Natural killer cell treated with Interleukin-12 subunit alpha and Interleukin-12 subunit beta and Interleukin-15 and Interleukin-18, amount 100 ng/mL, for 72 hours (primary cell): Measurements from ENCODE around the gene GCG. TPM values are rescaled to one million over a fixed set of nuclear protein-coding genes. Genes with fewer than 3 reads are reported as not detected.

Experiments
- ATAC-seq, 2 donors: fragments of 150-1000 bp; cut with Tn5 transposase in 1 of 2; sonication (Bioruptor Pico), chemical (Tn5 transposase) in 1 of 2; 2 replicates each; pipeline ENCODE4 v1.10.0; 2021
- DNase-seq: peaks from one replicate; pipeline ENCODE4 v3.0.0; 2022; ENCODE audit warnings: low spot score
- H3K27ac Mint-ChIP-seq, 2 donors: 1 replicate in 1 of 2; 2 replicates in 1 of 2; pipeline ENCODE4 v1.8.0; 2022; ENCODE audit warnings: mixed read lengths in 2 of 2, mild to moderate bottlenecking in 1 of 2, moderate library complexity in 1 of 2
- H3K27me3 Mint-ChIP-seq, 2 donors: 1 replicate in 1 of 2; 2 replicates in 1 of 2; pipeline ENCODE4 v1.8.0; 2022; ENCODE audit warnings: mixed read lengths in 2 of 2
- H3K36me3 Mint-ChIP-seq: one replicate; pipeline ENCODE4 v1.8.0; 2022; ENCODE audit warnings: mixed read lengths
- H3K4me1 Mint-ChIP-seq, 2 donors: 1 replicate in 1 of 2; 2 replicates in 1 of 2; pipeline ENCODE4 v1.8.0; 2022; ENCODE audit warnings: low read depth in 2 of 2, mixed read lengths in 2 of 2, mild to moderate bottlenecking in 1 of 2
- H3K4me3 Mint-ChIP-seq: one replicate; pipeline ENCODE4 v1.8.0; 2022; ENCODE audit warnings: mixed read lengths
- H3K9me3 Mint-ChIP-seq: 2 replicates; pipeline ENCODE4 v1.8.0; 2022; ENCODE audit warnings: mixed read lengths
- total RNA-seq, 2 donors: library from RNA; stranded (reverse); gene quantifications; one replicate each; pipeline ENCODE4 v1.2.3, GENCODE V29; 2022

The GCG gene
- total RNA-seq, 2 donors from 2014 or later = not detected

- H3K27ac Mint-ChIP-seq = no peak overlapping the region
- no peaks in the 10 kb centered on the region for H3K9me3 Mint-ChIP-seq
- no peaks in the 10 kb centered on the region for H3K36me3 Mint-ChIP-seq
- no peak for DNase-seq
- peaks cover 20 to 28% of the 10 kb centered on the region in 2 donors for H3K27me3 Mint-ChIP-seq
- no peak for ATAC-seq
- H3K4me1 Mint-ChIP-seq = no peaks in the 10 kb centered on the region
- no peak overlapping the region for H3K4me3 Mint-ChIP-seq
These were observed 20.8 kb upstream of the GCG start for GRCh38 chr2:162172802-162173370.

- no peaks in the 10 kb centered on the region for H3K4me1 Mint-ChIP-seq
- peaks cover 23 to 34% of the 10 kb centered on the region in 2 donors for H3K27me3 Mint-ChIP-seq
- no peaks in the 10 kb centered on the region for H3K36me3 Mint-ChIP-seq
- H3K9me3 Mint-ChIP-seq = no peaks in the 10 kb centered on the region
- DNase-seq (no peak), ATAC-seq (no peak)
- H3K4me3 Mint-ChIP-seq = no peak overlapping the region
- H3K27ac Mint-ChIP-seq = no peak overlapping the region
These were observed 14.7 kb upstream of the GCG start for GRCh38 chr2:162166745-162167144.

- Mint-ChIP-seq H3K36me3 (no peaks in the 10 kb centered on the region), H3K27ac (no peak overlapping the region), H3K4me1 (no peaks in the 10 kb centered on the region), H3K4me3 (no peak overlapping the region), H3K9me3 (no peaks in the 10 kb centered on the region), H3K27me3 (peaks cover 23 to 34% of the 10 kb centered on the region in 2 donors)
- ATAC-seq (no peak), DNase-seq (no peak)
These were observed 14.1 kb upstream of the GCG start for GRCh38 chr2:162166174-162166573.

GRCh38 chr2:162164802-162165201, 12.8 kb upstream of the GCG start:
- DNase-seq (no peak), ATAC-seq (no peak)
- no peaks in the 10 kb centered on the region for H3K36me3 Mint-ChIP-seq
- no peaks in the 10 kb centered on the region for H3K4me1 Mint-ChIP-seq
- H3K4me3 Mint-ChIP-seq = no peak overlapping the region
- no peaks in the 10 kb centered on the region for H3K9me3 Mint-ChIP-seq
- H3K27me3 Mint-ChIP-seq = peaks cover 27 to 42% of the 10 kb centered on the region in 2 donors
- no peak overlapping the region for H3K27ac Mint-ChIP-seq

GRCh38 chr2:162159446-162159845, 7.4 kb upstream of the GCG start:
- H3K27me3 Mint-ChIP-seq = peaks cover 21 to 35% of the 10 kb centered on the region in 2 donors
- ATAC-seq (no peak), DNase-seq (no peak)
- no peaks in the 10 kb centered on the region for H3K36me3 Mint-ChIP-seq
- no peaks in the 10 kb centered on the region for H3K9me3 Mint-ChIP-seq
- no peak overlapping the region for H3K27ac Mint-ChIP-seq
- no peak overlapping the region for H3K4me3 Mint-ChIP-seq
- H3K4me1 Mint-ChIP-seq = no peaks in the 10 kb centered on the region

GRCh38 chr2:162156149-162156548, 4.1 kb upstream of the GCG start:
- no peak for ATAC-seq
- Mint-ChIP-seq H3K4me1 (peaks cover 0 to 7% of the 10 kb centered on the region in 2 donors), H3K4me3 (no peak overlapping the region), H3K36me3 (no peaks in the 10 kb centered on the region), H3K9me3 (no peaks in the 10 kb centered on the region), H3K27ac (no peak overlapping the region), H3K27me3 (peaks cover 22 to 56% of the 10 kb centered on the region in 2 donors)
- DNase-seq = no peak

- H3K4me1 Mint-ChIP-seq = peaks cover 0 to 7% of the 10 kb centered on the region in 2 donors
- H3K9me3 Mint-ChIP-seq = no peaks in the 10 kb centered on the region
- H3K36me3 Mint-ChIP-seq = no peaks in the 10 kb centered on the region
- no peak overlapping the region for H3K27ac Mint-ChIP-seq
- H3K4me3 Mint-ChIP-seq = no peak overlapping the region
- DNase-seq = no peak
- H3K27me3 Mint-ChIP-seq = peaks cover 22 to 50% of the 10 kb centered on the region in 2 donors
- no peak for ATAC-seq
These were observed 3.0 kb upstream of the GCG start for GRCh38 chr2:162155093-162155492.

GRCh38 chr2:162153608-162154224, 1.7 kb upstream of the GCG start:
- H3K4me3 Mint-ChIP-seq = no peak overlapping the region
- DNase-seq (no peak), ATAC-seq (peak; percentile 76 to 82)
- no peak overlapping the region for H3K27ac Mint-ChIP-seq
- peaks cover 0 to 7% of the 10 kb centered on the region in 2 donors for H3K4me1 Mint-ChIP-seq
- peaks cover 18 to 45% of the 10 kb centered on the region in 2 donors for H3K27me3 Mint-ChIP-seq
- H3K9me3 Mint-ChIP-seq = no peaks in the 10 kb centered on the region
- H3K36me3 Mint-ChIP-seq = no peaks in the 10 kb centered on the region

GRCh38 chr2:162149940-162150339, 2.1 kb downstream of the GCG start:
- no peaks in the 10 kb centered on the region for H3K9me3 Mint-ChIP-seq
- DNase-seq (no peak), ATAC-seq (no peak)
- no peaks in the 10 kb centered on the region for H3K36me3 Mint-ChIP-seq
- H3K4me1 Mint-ChIP-seq = peaks cover 0 to 7% of the 10 kb centered on the region in 2 donors
- H3K27me3 Mint-ChIP-seq = peaks cover 35 to 65% of the 10 kb centered on the region in 2 donors
- H3K4me3 Mint-ChIP-seq = no peak overlapping the region
- H3K27ac Mint-ChIP-seq = no peak overlapping the region

GRCh38 chr2:162149466-162149865, 2.6 kb downstream of the GCG start:
- Mint-ChIP-seq H3K27me3 (peaks cover 31 to 60% of the 10 kb centered on the region in 2 donors), H3K9me3 (no peaks in the 10 kb centered on the region), H3K27ac (no peak overlapping the region), H3K4me1 (peaks cover 0 to 7% of the 10 kb centered on the region in 2 donors), H3K36me3 (no peaks in the 10 kb centered on the region), H3K4me3 (no peak overlapping the region)
- DNase-seq (no peak), ATAC-seq (no peak)

- DNase-seq (no peak), ATAC-seq (no peak)
- Mint-ChIP-seq H3K9me3 (no peaks in the 10 kb centered on the region), H3K4me1 (peaks cover 0 to 4% of the 10 kb centered on the region in 2 donors), H3K4me3 (no peak overlapping the region), H3K27me3 (peaks cover 31 to 55% of the 10 kb centered on the region in 2 donors), H3K36me3 (no peaks in the 10 kb centered on the region), H3K27ac (no peak overlapping the region)
These were observed 3.1 kb downstream of the GCG start for GRCh38 chr2:162148956-162149355.

GRCh38 chr2:162143969-162144368, 8.1 kb downstream of the GCG start:
- Mint-ChIP-seq H3K27me3 (peaks cover 32 to 66% of the 10 kb centered on the region in 2 donors), H3K4me1 (no peaks in the 10 kb centered on the region), H3K4me3 (no peak overlapping the region), H3K9me3 (no peaks in the 10 kb centered on the region), H3K27ac (no peak overlapping the region), H3K36me3 (no peaks in the 10 kb centered on the region)
- ATAC-seq = no peak
- no peak for DNase-seq

GRCh38 chr2:162138310-162138709, 13.7 kb downstream of the GCG start:
- Mint-ChIP-seq H3K27me3 (peaks cover 23 to 46% of the 10 kb centered on the region in 2 donors), H3K4me3 (no peak overlapping the region), H3K27ac (no peak overlapping the region), H3K36me3 (no peaks in the 10 kb centered on the region), H3K4me1 (no peaks in the 10 kb centered on the region), H3K9me3 (no peaks in the 10 kb centered on the region)
- DNase-seq = no peak
- ATAC-seq = no peak

GRCh38 chr2:162127422-162127821, 24.6 kb downstream of the GCG start:
- no peak for DNase-seq
- no peaks in the 10 kb centered on the region for H3K9me3 Mint-ChIP-seq
- ATAC-seq = no peak
- no peak overlapping the region for H3K4me3 Mint-ChIP-seq
- no peak overlapping the region for H3K27ac Mint-ChIP-seq
- H3K4me1 Mint-ChIP-seq = peaks cover 10 to 12% of the 10 kb centered on the region in 2 donors
- H3K27me3 Mint-ChIP-seq = peaks cover 15 to 27% of the 10 kb centered on the region in 2 donors
- no peaks in the 10 kb centered on the region for H3K36me3 Mint-ChIP-seq
